Measurements from ENCODE around the gene HDGFL2. TPM values are rescaled to one million over a fixed set of nuclear protein-coding genes. Genes with fewer than 3 reads are reported as not detected.

Gene HDGFL2
- total and polyA plus RNA-seq, 2 of the 8 experiments (the other 6 are each of a cell fraction or from before 2014, with no cell fraction given): 31.1 to 106 TPM

- TF ChIP-seq SIX5 (IDR thresholded peaks at IDR 0.05; ENCODE audit: low read depth, low read length) (no peak), SP4 (IDR thresholded peaks at IDR 0.05; ENCODE audit: low read length) (no peak), CHD7 (IDR thresholded peaks at IDR 0.05; ENCODE audit: insufficient replicate concordance, low read length) (no peak), CEBPB (IDR thresholded peaks at IDR 0.05; ENCODE audit: low read depth, low read length) (no peak), E2F6 (IDR thresholded peaks at IDR 0.05) (no peak), EZH2 (IDR thresholded peaks at IDR 0.05; ENCODE audit: low read depth, low read length, severe bottlenecking) (no peak), TEAD4 (IDR thresholded peaks at IDR 0.05; ENCODE audit: low read depth, low read length) (no peak)
These were observed 50.4 kb downstream of the HDGFL2 start (continued) for GRCh38 chr19:4522291-4523002.
